ENCODE data around the gene WBP4.
"Not testable (repeated sequence)": the region's sequence is repeated elsewhere in the genome, so short reads cannot be mapped to it uniquely, and the experiment has no call there.

Gene WBP4

GRCh38 chr13:41107584-41108014 is 46.3 kb downstream of the WBP4 start:
- DNase-seq (ENCODE audit: low read depth): no peak
- no peak for TF ChIP-seq CTCF (IDR thresholded peaks at IDR 0.05; ENCODE audit: insufficient read depth, low read depth, low read length, missing control alignments)
- no peak overlapping the region for H3K4me3 ChIP-seq (ENCODE audit: low read depth, low read length)

- no peak for TF ChIP-seq CTCF (IDR thresholded peaks at IDR 0.05; ENCODE audit: insufficient read depth, low read depth, low read length, missing control alignments)
- no peak overlapping the region for H3K4me3 ChIP-seq (ENCODE audit: low read depth, low read length)
- DNase-seq (ENCODE audit: low read depth): no peak
Measured at GRCh38 chr13:41111454-41111853, 50.1 kb downstream of the WBP4 start.

- no peak for DNase-seq (ENCODE audit: low read depth)
- no peak overlapping the region for H3K4me3 ChIP-seq (ENCODE audit: low read depth, low read length)
- no peak for TF ChIP-seq CTCF (IDR thresholded peaks at IDR 0.05; ENCODE audit: insufficient read depth, low read depth, low read length, missing control alignments)
Measured at GRCh38 chr13:41117869-41118268, 56.6 kb downstream of the WBP4 start.

GRCh38 chr13:41122838-41123237 is 61.5 kb downstream of the WBP4 start:
- no peak for DNase-seq (ENCODE audit: low read depth)
- TF ChIP-seq CTCF (IDR thresholded peaks at IDR 0.05; ENCODE audit: insufficient read depth, low read depth, low read length, missing control alignments): no peak
- H3K4me3 ChIP-seq (ENCODE audit: low read depth, low read length): no peak overlapping the region

- no peak for DNase-seq (ENCODE audit: low read depth)
- H3K4me3 ChIP-seq (ENCODE audit: low read depth, low read length): no peak overlapping the region
- no peak for TF ChIP-seq CTCF (IDR thresholded peaks at IDR 0.05; ENCODE audit: insufficient read depth, low read depth, low read length, missing control alignments)
Measured at GRCh38 chr13:41127701-41128100, 66.4 kb downstream of the WBP4 start.

GRCh38 chr13:41130356-41130755 is 69.0 kb downstream of the WBP4 start:
- TF ChIP-seq CTCF (IDR thresholded peaks at IDR 0.05; ENCODE audit: insufficient read depth, low read depth, low read length, missing control alignments): no peak
- H3K4me3 ChIP-seq (ENCODE audit: low read depth, low read length): no peak overlapping the region
- no peak for DNase-seq (ENCODE audit: low read depth)

GRCh38 chr13:41131189-41131588 is 69.9 kb downstream of the WBP4 start:
- not testable (repeated sequence) for DNase-seq (ENCODE audit: low read depth); H3K4me3 ChIP-seq (ENCODE audit: low read depth, low read length)

- H3K4me3 ChIP-seq (ENCODE audit: low read depth, low read length): peak overlapping the region; percentile 88
- not testable (repeated sequence) for DNase-seq (ENCODE audit: low read depth)
Measured at GRCh38 chr13:41131660-41132511, 70.6 kb downstream of the WBP4 start.
